PC-9 (cell line): ENCODE measurements around the gene MPV17. TPM values are rescaled to one million over a fixed set of nuclear protein-coding genes. Genes with fewer than 3 reads are reported as not detected.

Source experiments
- BruUV-seq: library from RNA; stranded (reverse); fragments of 400-500 nt; replicated peaks from 2 replicates; lab custom pipeline; 2021; lab: Mats Ljungman, UMichigan
- CTCF ChIA-PET: fragments of 300-600 bp; sonication (Branson Sonifier 250); formaldehyde crosslinking; loops from one replicate; lab custom pipeline; 2022; ENCODE audit warnings: antibody characterized with exemption; lab: Charles Lee
- POLR2A ChIA-PET: fragments of 300-600 bp; sonication (Branson Sonifier 250); formaldehyde crosslinking; loops from one replicate; lab custom pipeline; 2022; ENCODE audit warnings: antibody characterized with exemption; ENCODE audit not compliant: unreplicated experiment; lab: Charles Lee
- DNase-seq, 2 experiments: peaks; one replicate each; pipeline versions ENCODE4 v3.0.0 to v3.0.0-alpha.2; 2015 to 2022; ENCODE audit warnings: mixed read lengths in 1 of 2
- H2AFZ ChIP-seq: fragments of 200-600 bp; sonication (generic); 2 replicates; pipeline ENCODE4 v1.8.1; 2017; ENCODE audit warnings: antibody characterized with exemption
- H3F3A ChIP-seq: fragments of 200-600 bp; sonication (generic); 2 replicates; pipeline ENCODE4 v1.8.1; 2017; ENCODE audit warnings: antibody characterized with exemption, mild to moderate bottlenecking, low read depth; ENCODE audit not compliant: insufficient read depth
- H3K27ac ChIP-seq: fragments of 200-600 bp; sonication (generic); 2 replicates; pipeline ENCODE4 v1.6.1; 2016; ENCODE audit warnings: mixed run types
- H3K27me3 ChIP-seq: fragments of 200-600 bp; sonication (generic); 2 replicates; pipeline ENCODE4 v1.6.1; 2016; ENCODE audit warnings: low read depth, mixed run types; ENCODE audit not compliant: insufficient read depth
- H3K36me3 ChIP-seq: fragments of 200-600 bp; sonication (generic); 2 replicates; pipeline ENCODE4 v1.6.1; 2016; ENCODE audit warnings: low read depth, mixed run types
- H3K4me1 ChIP-seq: fragments of 200-600 bp; sonication (generic); replicated peaks from 2 replicates; pipeline ENCODE4 v1.6.1; 2016; ENCODE audit warnings: mixed run types; ENCODE audit not compliant: insufficient read depth
- H3K4me2 ChIP-seq: fragments of 200-600 bp; sonication (generic); 2 replicates; pipeline ENCODE4 v1.6.1; 2017; ENCODE audit warnings: mixed run types
- H3K4me3 ChIP-seq: fragments of 200-600 bp; sonication (generic); 2 replicates; pipeline ENCODE4 v1.6.1; 2016; ENCODE audit warnings: mixed run types
- H3K79me2 ChIP-seq: fragments of 200-600 bp; sonication (generic); 2 replicates; pipeline ENCODE4 v1.6.1; 2017; ENCODE audit warnings: low read depth, mixed run types
- H3K9me2 ChIP-seq: fragments of 200-600 bp; sonication (generic); 2 replicates; pipeline ENCODE4 v1.8.1; 2017; ENCODE audit warnings: mild to moderate bottlenecking; ENCODE audit not compliant: insufficient read depth
- H3K9me3 ChIP-seq: fragments of 200-600 bp; sonication (generic); 2 replicates; pipeline ENCODE4 v1.8.1; 2016; ENCODE audit warnings: low read depth; ENCODE audit not compliant: insufficient read depth
- H4K20me1 ChIP-seq: fragments of 200-600 bp; sonication (generic); 2 replicates; pipeline ENCODE4 v1.8.1; 2017; ENCODE audit not compliant: insufficient read depth
- EZH2 ChIP-seq: fragments of 200-600 bp; sonication (generic); IDR thresholded peaks from 2 replicates; pipeline ENCODE4 v1.8.0; 2017; ENCODE audit warnings: antibody characterized with exemption, low read depth
- intact Hi-C: fragments of 100-400 bp; cut with micrococcal nuclease; formaldehyde crosslinking; loops from one replicate; pipeline ENCODE4 v1.10.0; 2022; ENCODE audit not compliant: unreplicated experiment
- total RNA-seq: library from RNA; stranded (reverse); gene quantifications from 2 replicates; pipeline ENCODE4 v1.2.3, GENCODE V29; 2021
- TF ChIP-seq, protein P1 (sequence below): fragments of 200-600 bp; sonication (generic); conservative IDR thresholded peaks from 2 replicates; pipeline ENCODE4 v1.6.1; 2017; ENCODE audit warnings: mixed run types, antibody characterized with exemption, mild to moderate bottlenecking, moderate library complexity

The MPV17 gene
- total RNA-seq, 1 experiment from 2014 or later = 47.5 TPM

DNA sequence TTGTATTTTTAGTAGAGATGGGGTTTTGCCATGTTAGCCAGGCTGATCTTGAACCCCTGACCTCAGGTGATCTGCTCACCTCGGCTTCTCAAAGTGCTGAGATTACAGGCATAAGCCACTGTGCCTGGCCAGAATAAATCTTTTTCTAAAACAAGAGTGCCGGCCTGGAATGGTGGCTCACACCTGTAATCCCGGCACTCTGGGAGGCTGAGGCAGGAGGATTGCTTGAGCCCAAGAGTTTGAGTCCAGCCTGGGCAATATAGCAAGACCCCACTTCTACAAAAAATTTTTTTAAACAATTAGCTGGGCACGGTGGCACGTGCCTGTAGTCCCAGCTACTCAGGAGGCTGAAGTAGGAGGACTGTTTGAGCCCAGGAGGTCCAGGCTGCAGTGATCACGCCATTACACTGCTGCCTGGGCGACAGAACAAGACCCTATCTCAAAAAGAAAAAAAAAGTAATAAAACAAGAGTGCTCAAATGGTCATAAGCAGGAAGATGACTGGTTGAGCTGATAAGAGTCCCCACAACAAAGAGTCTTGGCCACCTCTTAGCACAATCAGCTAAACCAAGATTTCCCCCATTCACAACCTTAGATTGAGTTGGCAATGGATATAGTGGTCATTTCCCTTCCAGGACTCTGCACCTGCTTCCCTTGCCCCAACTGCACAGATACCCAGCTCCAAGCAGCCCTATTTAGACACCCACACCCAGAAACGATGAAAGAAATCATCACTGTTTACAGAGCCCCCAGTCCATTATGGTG is 8.8 kb downstream of the MPV17 start:
- no peaks in the 10 kb centered on the region for H3K27me3 ChIP-seq
- no peaks in the 10 kb centered on the region for H4K20me1 ChIP-seq
- no peak overlapping the region for H2AFZ ChIP-seq
- BruUV-seq = no TSS peak
- no peaks in the 10 kb centered on the region for H3K36me3 ChIP-seq
- TF ChIP-seq EZH2 = no peak
- TF ChIP-seq, protein P1, sequence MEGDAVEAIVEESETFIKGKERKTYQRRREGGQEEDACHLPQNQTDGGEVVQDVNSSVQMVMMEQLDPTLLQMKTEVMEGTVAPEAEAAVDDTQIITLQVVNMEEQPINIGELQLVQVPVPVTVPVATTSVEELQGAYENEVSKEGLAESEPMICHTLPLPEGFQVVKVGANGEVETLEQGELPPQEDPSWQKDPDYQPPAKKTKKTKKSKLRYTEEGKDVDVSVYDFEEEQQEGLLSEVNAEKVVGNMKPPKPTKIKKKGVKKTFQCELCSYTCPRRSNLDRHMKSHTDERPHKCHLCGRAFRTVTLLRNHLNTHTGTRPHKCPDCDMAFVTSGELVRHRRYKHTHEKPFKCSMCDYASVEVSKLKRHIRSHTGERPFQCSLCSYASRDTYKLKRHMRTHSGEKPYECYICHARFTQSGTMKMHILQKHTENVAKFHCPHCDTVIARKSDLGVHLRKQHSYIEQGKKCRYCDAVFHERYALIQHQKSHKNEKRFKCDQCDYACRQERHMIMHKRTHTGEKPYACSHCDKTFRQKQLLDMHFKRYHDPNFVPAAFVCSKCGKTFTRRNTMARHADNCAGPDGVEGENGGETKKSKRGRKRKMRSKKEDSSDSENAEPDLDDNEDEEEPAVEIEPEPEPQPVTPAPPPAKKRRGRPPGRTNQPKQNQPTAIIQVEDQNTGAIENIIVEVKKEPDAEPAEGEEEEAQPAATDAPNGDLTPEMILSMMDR = no peak
- H3K27ac ChIP-seq = no peak overlapping the region
- no peaks in the 10 kb centered on the region for H3K9me3 ChIP-seq
- H3F3A ChIP-seq = no peaks in the 10 kb centered on the region
- no peak for DNase-seq
- ChIA-PET CTCF (no interaction called here), POLR2A (no interaction called here)
- intact Hi-C loops = no loop called here
- no peak overlapping the region for H3K4me2 ChIP-seq
- no peaks in the 10 kb centered on the region for H3K79me2 ChIP-seq
- no peaks in the 10 kb centered on the region for H3K4me1 ChIP-seq
- no peak overlapping the region for H3K4me3 ChIP-seq
- H3K9me2 ChIP-seq = no peaks in the 10 kb centered on the region

GRCh38 chr2:27312152-27312551 is 10.7 kb downstream of the MPV17 start:
- TF ChIP-seq, protein P1 = no peak
- no peak for TF ChIP-seq EZH2
- H3K79me2 ChIP-seq = no peaks in the 10 kb centered on the region
- no peak overlapping the region for H3K27ac ChIP-seq
- H3K9me3 ChIP-seq = no peaks in the 10 kb centered on the region
- H3K36me3 ChIP-seq = no peaks in the 10 kb centered on the region
- H3K4me1 ChIP-seq = no peaks in the 10 kb centered on the region
- BruUV-seq = no TSS peak
- ChIA-PET POLR2A (interaction anchor here (0.7 kb wide), 2 partner anchors 16 to 40 kb away, joined by 4 to 5 read pairs; no protein-coding TSS in a partner anchor), CTCF (no interaction called here)
- intact Hi-C loops = no loop called here
- H3F3A ChIP-seq = no peaks in the 10 kb centered on the region
- H3K4me2 ChIP-seq = no peak overlapping the region
- no peaks in the 10 kb centered on the region for H3K27me3 ChIP-seq
- DNase-seq = no peak
- no peaks in the 10 kb centered on the region for H4K20me1 ChIP-seq
- H3K4me3 ChIP-seq = no peak overlapping the region
- no peak overlapping the region for H2AFZ ChIP-seq
- H3K9me2 ChIP-seq = no peaks in the 10 kb centered on the region

DNA sequence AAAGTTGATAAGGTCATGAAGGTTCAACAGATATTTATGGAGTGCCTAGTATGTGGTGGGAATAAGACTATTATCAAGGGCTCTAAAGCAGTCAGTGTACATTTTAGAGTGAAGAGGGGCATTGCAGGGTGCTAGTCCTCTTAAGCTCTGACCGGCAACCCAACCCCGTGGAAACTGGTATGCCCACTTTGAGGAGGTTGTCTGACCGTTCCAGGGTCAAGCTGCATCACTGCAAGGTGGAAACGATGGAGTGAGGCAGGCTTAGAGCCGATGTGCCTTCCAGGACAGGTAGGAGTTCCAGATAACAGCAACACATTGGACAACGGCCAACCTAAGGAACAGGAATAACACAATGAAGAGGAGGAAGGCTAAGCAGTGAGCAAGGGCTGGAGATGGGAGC is 13.2 kb downstream of the MPV17 start:
- no peaks in the 10 kb centered on the region for H3F3A ChIP-seq
- no peak overlapping the region for H3K4me2 ChIP-seq
- CTCF ChIA-PET = no interaction called here
- H4K20me1 ChIP-seq = no peaks in the 10 kb centered on the region
- BruUV-seq = no TSS peak
- no peaks in the 10 kb centered on the region for H3K9me3 ChIP-seq
- no peak overlapping the region for H2AFZ ChIP-seq
- TF ChIP-seq, protein P1 = no peak
- TF ChIP-seq EZH2 = no peak
- no peak for DNase-seq
- H3K27ac ChIP-seq = no peak overlapping the region
- H3K79me2 ChIP-seq = no peaks in the 10 kb centered on the region
- no peaks in the 10 kb centered on the region for H3K9me2 ChIP-seq
- no peaks in the 10 kb centered on the region for H3K4me1 ChIP-seq
- H3K27me3 ChIP-seq = no peaks in the 10 kb centered on the region
- intact Hi-C loops = no loop called here
- H3K4me3 ChIP-seq = no peak overlapping the region
- POLR2A ChIA-PET = no interaction called here
- no peaks in the 10 kb centered on the region for H3K36me3 ChIP-seq
